Sigmoid colon (tissue), 7 donors: ENCODE measurements around the gene FKBP4. TPM values are rescaled to one million over a fixed set of nuclear protein-coding genes. Genes with fewer than 3 reads are reported as not detected.

Experiments
- DNase-seq: peaks from one replicate; pipeline ENCODE4 v3.0.0-alpha.2; 2019
- H3K27ac ChIP-seq, 4 donors: fragments of 200-600 bp; sonication (generic); one replicate each; pipeline ENCODE4 v1.5.1; 2016 to 2019; ENCODE audit warnings: mild to moderate bottlenecking in 1 of 4
- H3K27me3 ChIP-seq, 3 donors: fragments of 200-600 bp; sonication (generic); one replicate each; pipeline ENCODE4 v1.5.1; 2019; ENCODE audit warnings: mild to moderate bottlenecking in 1 of 3
- H3K36me3 ChIP-seq, 4 donors: fragments of 200-600 bp; sonication (generic); one replicate each; pipeline ENCODE4 v1.5.1; 2016 to 2019
- H3K4me1 ChIP-seq, 4 donors: fragments of 200-600 bp; sonication (generic); one replicate each; pipeline ENCODE4 v1.5.1; 2017 to 2019
- H3K4me3 ChIP-seq, 4 donors: fragments of 200-600 bp; sonication (generic); one replicate each; pipeline ENCODE4 v1.5.1; 2017 to 2019; ENCODE audit warnings: mild to moderate bottlenecking in 2 of 4, moderate library complexity in 1 of 4
- H3K9me3 ChIP-seq, 4 donors: fragments of 200-600 bp in 3 of 4; sonication (generic) in 3 of 4; one replicate each; pipeline versions ENCODE4 v1.5.1 to v1.6.1; 2013 to 2019
- EP300 ChIP-seq, 4 donors: sonication (generic); formaldehyde crosslinking; IDR thresholded peaks; one replicate each; pipeline ENCODE4 v1.6.1; 2017; ENCODE audit warnings: antibody characterized with exemption in 4 of 4
- POLR2A ChIP-seq, 2 donors: fragments of 450-650 bp; IDR thresholded peaks; one replicate each; pipeline ENCODE4 v1.6.1; 2016; ENCODE audit warnings: antibody characterized with exemption in 2 of 2, mild to moderate bottlenecking in 2 of 2, moderate library complexity in 2 of 2
- POLR2AphosphoS5 ChIP-seq, 4 donors: sonication (generic); formaldehyde crosslinking; IDR thresholded peaks; one replicate each; pipeline ENCODE4 v1.6.1; 2017; ENCODE audit warnings: antibody characterized with exemption in 4 of 4
- WGBS, 2 donors: extraction: QIAGEN DNeasy Blood & Tissue Kit; methylation state at CpG; one replicate each; pipeline ENCODE4 v1.1.7; 2013; 5-methylcytosine and 5-hydroxymethylcytosine counted together
- intact Hi-C: fragments of 100-400 bp; cut with DNase I; formaldehyde crosslinking; loops from one replicate; pipeline ENCODE4 v1.15.1; 2023
- polyA plus RNA-seq, 3 donors: library from polyadenylated mRNA; stranded (reverse); fragments of 200-250 nt; gene quantifications; one replicate each; pipeline ENCODE4 v1.2.3, GENCODE V29; 2013
- total RNA-seq, 4 donors: library from RNA; depleted of rRNA; stranded (reverse); fragments of >200 nt; gene quantifications; one replicate each; pipeline ENCODE4 v1.1.0, GENCODE V29; 2016
- TF ChIP-seq, protein P1 (sequence below), 4 experiments: fragments of 450-650 bp in 3 of 4; fragments of 200-600 bp in 1 of 4; IDR thresholded peaks; one replicate each; pipeline ENCODE4 v1.5.1; 2016 to 2019; ENCODE audit warnings: antibody characterized with exemption in 4 of 4, mild to moderate bottlenecking in 3 of 4, moderate library complexity in 2 of 4
- donor health status: healthy with polysubstance abuse.
- donor health status: Bipolar disorder and iron deficiency.
- donor health status: healthy.

The FKBP4 gene
- total and polyA plus RNA-seq, 7 donors, result 21.3 to 44.5 (median 33.6) TPM

DNA sequence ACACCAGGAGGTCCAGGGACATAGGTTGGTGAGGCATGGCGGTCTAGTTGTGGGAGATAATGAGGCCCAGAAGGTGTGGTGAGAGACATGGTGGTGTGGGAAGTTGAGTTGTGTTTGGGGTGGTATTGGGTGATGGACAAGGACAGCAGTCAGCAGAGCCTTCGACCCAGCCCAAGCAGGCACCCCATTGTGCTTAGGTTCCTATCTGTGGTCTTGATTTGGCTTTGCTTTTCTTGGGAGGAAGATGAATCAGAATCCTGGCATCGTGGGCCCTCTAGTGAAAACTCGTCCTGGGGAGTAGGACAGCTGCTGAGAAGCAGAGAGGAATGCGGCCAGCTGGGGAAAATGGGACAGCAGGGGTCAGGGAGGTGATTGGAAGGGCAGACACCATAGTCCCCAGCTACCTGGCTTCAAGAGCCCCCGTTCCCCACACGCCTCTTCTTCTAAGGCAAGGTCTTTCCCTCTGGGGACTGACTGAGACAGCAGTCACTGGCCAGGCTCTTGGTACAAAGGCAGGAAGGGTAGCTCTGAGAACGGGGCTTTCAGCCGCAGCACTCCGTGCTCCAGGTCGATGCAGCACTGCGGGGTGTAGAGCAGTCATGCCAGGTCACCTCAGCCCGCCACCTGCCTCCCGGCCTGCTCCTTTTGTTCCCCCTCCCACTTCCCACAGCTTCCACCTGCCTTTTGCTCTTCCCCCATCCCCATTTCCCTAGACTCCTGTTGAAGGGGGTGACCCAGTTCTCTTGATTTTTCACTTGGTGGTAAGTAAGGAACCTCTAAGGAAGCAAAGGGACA, 32.1 kb downstream of the FKBP4 start:
- no peaks in the 10 kb centered on the region for H3K9me3 ChIP-seq
- WGBS, 2 donors, result 90 to 94% methylated on average over 14 of the region's 14 CpGs

DNA sequence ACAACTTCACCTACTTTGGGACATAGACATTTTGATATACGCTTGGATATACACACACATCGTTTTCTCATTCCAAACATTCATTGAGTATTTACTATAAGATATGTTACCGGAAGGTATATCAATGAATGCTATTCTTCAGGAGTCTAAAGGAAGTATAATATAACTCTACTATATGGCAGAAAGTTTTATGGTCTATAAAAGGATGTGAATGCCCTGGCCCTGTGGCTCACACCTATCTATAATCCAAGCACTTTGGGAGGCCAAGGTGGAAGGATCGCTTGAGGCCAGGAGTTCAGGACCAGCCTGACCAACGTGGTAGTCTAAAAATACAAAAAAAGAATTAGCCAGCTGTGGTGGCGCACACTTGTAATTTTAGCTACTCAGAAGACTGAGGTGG, 34.5 kb downstream of the FKBP4 start:
- H3K4me1 ChIP-seq, result peaks cover 0 to 4% (median under 1%) of the 10 kb centered on the region in 4 donors
- no peak overlapping the region for H3K4me3 ChIP-seq
- peaks cover 0 to 5% (median 0%) of the 10 kb centered on the region in 3 donors for H3K27me3 ChIP-seq
- intact Hi-C loops, result no loop called here
- no peak for DNase-seq
- no peak overlapping the region for H3K27ac ChIP-seq
- no peak for TF ChIP-seq EP300 (IDR thresholded peaks at IDR 0.05)
- TF ChIP-seq, protein P1, sequence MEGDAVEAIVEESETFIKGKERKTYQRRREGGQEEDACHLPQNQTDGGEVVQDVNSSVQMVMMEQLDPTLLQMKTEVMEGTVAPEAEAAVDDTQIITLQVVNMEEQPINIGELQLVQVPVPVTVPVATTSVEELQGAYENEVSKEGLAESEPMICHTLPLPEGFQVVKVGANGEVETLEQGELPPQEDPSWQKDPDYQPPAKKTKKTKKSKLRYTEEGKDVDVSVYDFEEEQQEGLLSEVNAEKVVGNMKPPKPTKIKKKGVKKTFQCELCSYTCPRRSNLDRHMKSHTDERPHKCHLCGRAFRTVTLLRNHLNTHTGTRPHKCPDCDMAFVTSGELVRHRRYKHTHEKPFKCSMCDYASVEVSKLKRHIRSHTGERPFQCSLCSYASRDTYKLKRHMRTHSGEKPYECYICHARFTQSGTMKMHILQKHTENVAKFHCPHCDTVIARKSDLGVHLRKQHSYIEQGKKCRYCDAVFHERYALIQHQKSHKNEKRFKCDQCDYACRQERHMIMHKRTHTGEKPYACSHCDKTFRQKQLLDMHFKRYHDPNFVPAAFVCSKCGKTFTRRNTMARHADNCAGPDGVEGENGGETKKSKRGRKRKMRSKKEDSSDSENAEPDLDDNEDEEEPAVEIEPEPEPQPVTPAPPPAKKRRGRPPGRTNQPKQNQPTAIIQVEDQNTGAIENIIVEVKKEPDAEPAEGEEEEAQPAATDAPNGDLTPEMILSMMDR (IDR thresholded peaks at IDR 0.05), result no peak
- no peak for TF ChIP-seq POLR2AphosphoS5 (IDR thresholded peaks at IDR 0.05)
- TF ChIP-seq POLR2A (IDR thresholded peaks at IDR 0.05), result no peak
- peaks cover 3 to 66% (median 43%) of the 10 kb centered on the region in 4 donors for H3K36me3 ChIP-seq
- WGBS, 2 donors, result 61 to 85% methylated on average over 6 of the region's 6 CpGs
- H3K9me3 ChIP-seq, result no peaks in the 10 kb centered on the region

More for the DNA sequence above, 32.1 kb downstream of the FKBP4 start:
- DNase-seq, result no peak
- Histone ChIP-seq H3K4me3 (no peak overlapping the region), H3K27ac (no peak overlapping the region), H3K4me1 (no peaks in the 10 kb centered on the region), H3K27me3 (no peaks in the 10 kb centered on the region), H3K36me3 (peaks cover 14 to 89% (median 65%) of the 10 kb centered on the region in 4 donors)
- intact Hi-C loops, result no loop called here
- TF ChIP-seq POLR2A (IDR thresholded peaks at IDR 0.05) (no peak), POLR2AphosphoS5 (IDR thresholded peaks at IDR 0.05) (no peak), EP300 (IDR thresholded peaks at IDR 0.05) (no peak)
- TF ChIP-seq, protein P1 (IDR thresholded peaks at IDR 0.05), result no peak

DNA sequence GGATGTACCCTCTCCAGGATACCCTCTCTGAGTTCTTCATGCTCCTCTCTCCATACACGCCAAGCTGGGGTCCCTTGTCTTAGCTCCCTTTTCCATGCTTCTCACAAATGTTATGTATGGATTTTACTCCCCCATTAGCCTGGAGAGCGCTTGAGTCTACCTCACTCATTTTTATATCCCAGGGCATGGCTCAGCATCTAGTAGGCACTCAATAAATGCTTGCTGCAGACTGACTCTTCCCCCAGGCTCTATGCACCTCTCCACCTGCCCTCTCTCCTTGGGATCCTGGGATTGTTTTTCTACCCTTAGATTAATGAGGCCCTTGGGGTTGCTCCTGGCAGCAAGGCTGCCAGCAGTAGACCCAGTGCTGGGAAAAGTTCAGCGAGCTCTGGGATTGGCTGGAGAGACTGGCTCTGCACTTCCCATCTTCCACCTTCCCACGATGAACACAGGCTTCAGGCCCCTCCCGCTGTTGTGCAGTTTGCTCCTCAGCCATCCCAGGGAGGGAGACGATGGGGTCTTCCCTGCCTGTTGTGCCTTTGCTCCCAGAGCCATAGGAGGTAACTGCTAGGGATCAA, 37.9 kb downstream of the FKBP4 start:
- no peaks in the 10 kb centered on the region for H3K9me3 ChIP-seq
- H3K4me1 ChIP-seq, result peaks cover 0 to 18% (median 14%) of the 10 kb centered on the region in 4 donors
- no peak overlapping the region for H3K27ac ChIP-seq
- intact Hi-C loops, result no loop called here
- TF ChIP-seq POLR2AphosphoS5 (IDR thresholded peaks at IDR 0.05), result no peak
- TF ChIP-seq POLR2A (IDR thresholded peaks at IDR 0.05), result no peak
- TF ChIP-seq, protein P1 (IDR thresholded peaks at IDR 0.05), result no peak
- no peak for TF ChIP-seq EP300 (IDR thresholded peaks at IDR 0.05)
- no peak overlapping the region for H3K4me3 ChIP-seq
- H3K36me3 ChIP-seq, result peaks cover 0 to 32% (median 20%) of the 10 kb centered on the region in 4 donors
- WGBS, 2 donors, result 84% methylated on average over 6 of the region's 6 CpGs
- no peak for DNase-seq
- peaks cover 0 to 29% (median 0%) of the 10 kb centered on the region in 3 donors for H3K27me3 ChIP-seq

DNA sequence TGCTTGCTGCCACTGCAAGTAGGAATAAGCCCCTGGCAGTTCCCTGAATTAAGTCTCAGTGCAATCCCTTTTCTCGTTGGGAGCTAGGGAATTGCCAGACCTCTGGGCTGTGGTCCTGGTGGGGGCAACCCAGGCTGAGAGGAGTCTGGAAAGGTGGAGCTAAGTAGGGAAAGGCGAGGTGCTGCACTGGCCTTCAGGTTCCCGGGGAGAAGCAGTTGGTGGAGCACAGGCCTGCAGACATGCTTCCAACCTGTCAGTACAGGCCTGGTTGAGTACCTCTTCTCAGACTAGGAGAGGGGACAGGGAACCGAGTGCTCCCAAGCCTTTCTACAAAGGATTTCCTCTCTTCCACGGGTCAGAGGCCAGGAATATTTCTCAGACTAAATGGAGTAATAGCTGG, 38.6 kb downstream of the FKBP4 start:
- intact Hi-C loops, result no loop called here
- 71 to 73% methylated on average over 5 of the region's 5 CpGs for WGBS, 2 donors
- peak overlapping the region in 1 of 4 donors; percentile 30 for H3K4me3 ChIP-seq

More for the DNA sequence above, 38.6 kb downstream of the FKBP4 start:
- Histone ChIP-seq H3K27ac (no peak overlapping the region), H3K36me3 (peaks cover 0 to 27% (median 13%) of the 10 kb centered on the region in 4 donors), H3K9me3 (no peaks in the 10 kb centered on the region), H3K4me1 (peaks cover 0 to 18% (median 14%) of the 10 kb centered on the region in 4 donors), H3K27me3 (peaks cover 0 to 29% (median 0%) of the 10 kb centered on the region in 3 donors)
- TF ChIP-seq POLR2A (IDR thresholded peaks at IDR 0.05) (no peak), POLR2AphosphoS5 (IDR thresholded peaks at IDR 0.05) (no peak), EP300 (IDR thresholded peaks at IDR 0.05) (no peak)
- TF ChIP-seq, protein P1 (IDR thresholded peaks at IDR 0.05), result no peak
- no peak for DNase-seq
